Medulla oblongata (tissue), 1 donor: ENCODE results near the gene SYNPO.

Source experiments
- DNase-seq: peaks from one replicate; pipeline ENCODE4 v3.0.0-alpha.2; 2015; ENCODE audit errors: extremely low spot score

SYNPO gene

GRCh38 chr5:150624334-150625163, 15.9 kb upstream of the SYNPO start:
- DNase-seq, result no peak

GRCh38 chr5:150625164-150625535, 15.3 kb upstream of the SYNPO start:
- DNase-seq, result no peak

GRCh38 chr5:150625831-150626746, 14.4 kb upstream of the SYNPO start:
- DNase-seq, result no peak

- DNase-seq, result no peak
These were observed 13.6 kb upstream of the SYNPO start for GRCh38 chr5:150626853-150627276.

DNA sequence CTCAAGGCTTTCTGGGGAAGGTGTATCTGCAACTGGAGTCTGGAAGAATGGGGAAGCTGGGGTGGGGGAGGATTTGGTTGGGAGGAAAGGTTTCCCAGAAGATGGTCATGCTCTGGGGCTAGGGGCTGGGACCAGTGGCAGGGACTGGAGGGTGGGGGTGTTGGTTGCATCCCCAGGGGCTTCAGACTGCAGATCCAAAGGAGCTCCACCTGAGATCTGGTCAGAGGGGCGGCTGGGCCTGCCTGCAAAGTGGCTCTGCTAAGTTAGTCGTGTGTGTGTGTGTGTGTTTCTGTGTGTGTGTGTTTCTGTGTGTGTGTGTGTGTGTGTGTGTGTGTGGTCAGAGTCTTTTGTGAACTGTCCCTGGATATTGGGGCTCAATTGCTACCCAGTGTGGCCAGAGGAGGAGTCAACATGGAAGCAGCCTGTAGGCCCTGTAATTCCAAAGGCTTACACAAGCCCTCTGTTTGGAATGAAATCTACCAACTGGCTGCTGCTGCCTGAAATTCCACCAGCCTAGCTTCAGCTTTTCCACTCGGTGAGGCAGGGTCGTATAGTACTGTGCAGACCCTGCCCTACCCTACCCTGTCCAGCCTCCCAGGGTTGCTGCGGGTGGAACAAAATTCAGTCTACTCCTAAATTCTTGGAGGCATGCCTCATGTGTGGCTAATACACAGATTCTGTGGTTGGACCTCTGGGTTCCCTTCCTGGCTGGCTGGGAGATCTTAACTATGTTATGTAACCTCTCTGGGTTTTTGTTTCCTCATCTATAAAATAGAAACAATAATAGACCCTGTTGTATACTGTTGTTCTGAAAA, 12.5 kb upstream of the SYNPO start:
- DNase-seq, result no peak

- DNase-seq, result no peak
These were observed 11.4 kb upstream of the SYNPO start for GRCh38 chr5:150628936-150629485.

- no peak for DNase-seq
These were observed 10.4 kb upstream of the SYNPO start for GRCh38 chr5:150630016-150630415.

DNA sequence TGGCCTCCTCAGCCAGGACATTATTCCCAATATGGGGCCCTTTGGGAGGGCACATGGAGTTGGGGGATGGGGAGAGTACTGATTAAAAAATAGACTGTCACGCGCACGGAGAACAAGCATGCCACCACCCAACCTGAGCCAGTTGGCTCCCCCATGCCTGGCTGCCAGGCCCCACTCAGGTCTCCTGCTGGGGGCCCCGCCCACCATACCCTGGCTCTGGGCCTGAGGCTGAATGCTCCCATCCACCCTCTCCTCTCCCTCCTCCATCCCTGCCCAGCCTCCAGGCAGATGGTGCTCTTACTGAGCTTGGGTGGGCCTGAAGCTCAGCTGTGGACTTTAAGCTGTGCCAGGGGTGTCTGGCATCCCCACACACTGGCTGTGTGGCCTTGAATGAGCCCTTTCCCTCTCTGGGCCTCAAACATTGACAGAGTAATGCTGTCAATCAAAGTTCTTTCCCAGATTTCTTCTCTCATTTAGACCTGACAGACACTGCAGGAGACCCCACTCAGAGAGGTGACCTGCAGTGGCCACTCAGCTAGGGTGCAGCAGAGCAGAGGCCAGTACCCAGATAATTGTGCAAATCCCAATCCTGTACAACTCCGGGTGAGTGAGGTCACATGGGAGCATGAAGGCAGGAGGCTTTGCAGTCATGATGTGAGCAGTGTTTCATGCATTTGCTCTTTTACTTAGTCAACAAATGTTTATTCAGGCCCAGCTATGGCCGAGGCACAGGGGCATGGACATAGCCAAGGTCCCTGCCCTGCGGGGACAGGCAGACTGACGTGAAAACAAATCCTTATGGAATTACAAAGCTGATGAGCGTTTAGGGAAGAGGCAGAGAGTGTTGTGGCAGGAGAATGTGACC, 9.8 kb upstream of the SYNPO start:
- DNase-seq, result no peak

DNA sequence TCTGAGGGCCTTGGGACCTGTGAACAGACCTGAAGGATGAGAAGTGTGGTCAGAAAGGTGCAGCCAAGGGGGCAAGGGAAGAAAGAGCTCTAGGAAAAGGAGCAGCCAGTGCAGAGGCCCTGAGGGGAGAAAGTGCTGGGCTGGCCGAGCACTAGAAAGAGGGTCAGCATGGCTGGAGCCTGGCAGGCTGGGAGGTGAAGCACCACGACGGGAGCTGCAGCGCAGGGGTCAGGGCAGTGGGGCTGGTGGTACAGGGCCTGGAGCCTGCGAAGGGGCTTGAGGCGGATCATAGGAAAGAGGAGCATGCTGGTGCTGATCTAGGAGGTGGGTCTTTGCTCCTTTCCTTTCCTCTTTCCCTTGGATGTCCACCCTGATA, 9.1 kb upstream of the SYNPO start:
- DNase-seq, result no peak

DNA sequence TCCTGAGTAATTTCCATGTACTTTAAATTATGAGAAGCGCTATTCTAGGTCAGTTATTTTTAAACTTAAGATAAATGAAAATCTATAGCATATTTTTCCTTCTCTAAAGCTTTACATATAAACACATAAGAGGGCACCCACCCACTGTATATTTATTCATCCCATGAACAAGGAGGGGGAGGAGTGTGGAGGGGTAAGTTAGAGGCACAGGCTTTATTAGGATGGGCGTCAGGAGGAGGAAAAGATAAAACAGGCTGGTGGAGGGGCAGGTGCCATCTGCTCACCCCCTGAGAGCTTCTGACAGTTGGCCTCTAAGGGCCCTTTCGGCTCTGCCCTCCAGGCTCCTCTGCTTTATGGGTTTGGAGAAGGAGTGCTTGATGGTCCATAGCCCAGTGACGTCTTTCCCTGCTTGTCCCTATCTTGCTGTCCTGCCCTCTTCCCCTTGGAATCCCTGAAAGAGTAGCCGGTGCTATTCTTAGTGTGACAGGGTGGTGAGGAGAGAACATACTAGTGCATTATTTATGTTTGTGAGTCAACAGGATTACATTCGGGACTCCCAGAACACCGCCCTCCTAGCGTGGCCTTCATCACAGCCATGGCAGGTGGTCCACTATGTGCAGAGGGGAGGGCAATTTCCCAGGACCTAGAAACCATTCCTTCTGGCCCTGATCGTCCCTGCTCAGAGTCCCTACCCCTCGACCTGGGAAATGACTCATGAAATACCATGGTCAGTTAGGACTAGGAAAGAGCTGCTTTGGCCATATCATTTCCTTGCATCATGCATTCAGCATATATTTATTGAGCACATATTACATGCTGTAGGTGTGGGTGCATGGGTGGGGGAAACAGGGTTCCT, 7.9 kb upstream of the SYNPO start:
- DNase-seq, result no peak

DNA sequence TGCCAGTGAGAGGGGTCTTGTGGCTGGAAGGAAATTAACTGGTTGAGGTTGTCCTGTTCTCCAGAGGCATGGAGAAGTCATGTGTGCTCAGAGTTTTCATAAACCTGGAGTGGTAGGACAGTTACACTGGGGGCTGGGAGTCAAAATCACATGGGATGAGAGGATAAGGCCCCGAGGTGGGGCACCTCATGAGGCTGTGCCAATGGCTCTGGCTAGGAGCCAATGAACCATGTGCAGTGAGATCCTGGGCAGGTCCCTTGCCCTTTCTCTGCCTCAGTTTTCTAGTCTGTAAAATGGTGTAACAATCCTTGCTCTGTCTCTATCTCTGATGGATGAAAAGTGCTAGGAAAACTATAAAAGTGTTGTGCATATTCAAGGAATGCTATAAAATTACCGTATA, 7.0 kb upstream of the SYNPO start:
- DNase-seq, result no peak

DNA sequence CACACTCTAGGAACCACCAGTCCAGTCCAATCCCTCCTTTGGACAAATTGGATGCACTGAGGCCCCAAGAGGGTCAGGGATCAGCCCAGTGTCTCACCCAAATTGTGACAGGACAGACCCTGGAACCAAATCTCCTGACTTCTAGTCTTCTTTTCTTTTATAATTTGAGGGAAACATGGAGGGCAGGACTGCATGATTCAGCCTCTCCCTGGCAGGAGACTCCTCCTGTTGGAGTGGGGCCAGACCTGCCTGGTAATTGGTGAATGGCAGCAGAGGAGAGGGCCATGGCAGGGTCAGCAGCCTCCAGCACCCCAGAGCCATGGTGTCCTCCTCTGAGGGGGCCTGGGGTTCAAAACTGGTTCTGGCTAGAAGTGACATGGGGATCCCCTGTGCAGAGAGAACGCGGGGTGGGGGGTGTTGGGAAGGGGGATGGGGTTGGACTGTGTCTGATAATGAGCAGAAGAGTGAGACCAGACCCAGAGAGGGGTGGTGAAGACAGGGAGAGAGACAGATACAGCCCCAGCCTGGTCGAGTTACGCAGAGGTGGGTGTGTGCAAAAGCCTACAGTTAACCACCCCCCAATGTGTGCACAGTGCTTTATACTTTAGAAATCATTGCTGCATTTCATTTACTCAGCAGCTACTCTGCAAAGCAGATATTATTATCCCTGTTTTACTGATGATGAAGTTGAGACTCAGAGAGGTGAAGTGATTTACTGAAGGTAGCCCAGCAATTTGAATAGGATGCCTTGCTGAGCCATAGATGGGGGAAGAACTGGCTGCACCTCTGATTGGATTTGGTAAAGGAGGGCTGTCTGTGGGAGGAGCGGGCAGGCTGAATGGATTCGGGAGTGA, 3.8 kb upstream of the SYNPO start:
- DNase-seq, result no peak

GRCh38 chr5:150637245-150638052, 3.0 kb upstream of the SYNPO start:
- DNase-seq, result no peak

DNA sequence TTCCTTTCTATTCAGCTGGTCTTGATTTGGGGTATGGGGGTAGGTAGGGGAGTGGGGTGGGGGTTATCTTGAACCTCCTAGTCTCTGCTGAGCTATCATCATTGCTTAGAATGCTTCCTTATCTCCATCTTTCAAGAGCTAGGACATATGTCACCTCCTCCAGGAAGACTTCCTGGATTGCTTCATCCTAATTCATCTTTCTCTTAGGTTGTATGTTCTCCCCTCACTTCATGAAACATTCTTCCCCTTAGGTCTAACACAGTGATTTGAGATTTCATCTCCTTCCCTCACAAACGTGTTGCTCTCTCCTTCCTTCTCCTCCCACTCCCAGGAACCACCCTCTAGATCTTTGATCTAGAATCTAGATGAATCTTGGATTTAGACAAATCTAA, 2.4 kb upstream of the SYNPO start:
- DNase-seq, result no peak

- DNase-seq, result no peak
These were observed 1.7 kb upstream of the SYNPO start for GRCh38 chr5:150638488-150639376.

GRCh38 chr5:150639377-150639692, 1.1 kb upstream of the SYNPO start:
- no peak for DNase-seq

DNA sequence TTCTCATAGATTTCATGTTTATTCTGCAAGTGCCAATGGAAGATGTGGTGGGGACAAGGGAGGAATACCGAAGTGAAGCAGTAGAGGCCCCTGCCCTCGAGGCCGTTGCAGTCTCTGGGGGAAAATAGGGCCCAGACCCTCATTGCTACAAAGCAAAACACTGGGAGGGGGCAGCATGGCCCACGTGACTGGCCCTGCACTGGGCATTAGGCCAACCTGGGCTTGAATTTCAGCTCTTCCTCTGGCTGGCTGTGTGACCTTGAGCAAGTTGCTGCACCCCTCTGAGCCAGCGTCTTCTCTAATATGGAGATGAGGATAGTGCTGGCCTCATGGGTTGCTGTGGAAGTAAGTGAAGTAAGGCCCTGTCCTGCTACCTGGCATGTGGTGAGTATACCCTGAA, 709 bp upstream of the SYNPO start:
- no peak for DNase-seq
